GM21786 (cell line): ENCODE results near the gene HOXA9.

ENCODE experiments used
- ATAC-seq: cut with Tn5 transposase; IDR thresholded peaks from one replicate; pipeline ENCODE4 v1.9.1; 2021; ENCODE audit not compliant: unreplicated experiment

HOXA9 gene

DNA sequence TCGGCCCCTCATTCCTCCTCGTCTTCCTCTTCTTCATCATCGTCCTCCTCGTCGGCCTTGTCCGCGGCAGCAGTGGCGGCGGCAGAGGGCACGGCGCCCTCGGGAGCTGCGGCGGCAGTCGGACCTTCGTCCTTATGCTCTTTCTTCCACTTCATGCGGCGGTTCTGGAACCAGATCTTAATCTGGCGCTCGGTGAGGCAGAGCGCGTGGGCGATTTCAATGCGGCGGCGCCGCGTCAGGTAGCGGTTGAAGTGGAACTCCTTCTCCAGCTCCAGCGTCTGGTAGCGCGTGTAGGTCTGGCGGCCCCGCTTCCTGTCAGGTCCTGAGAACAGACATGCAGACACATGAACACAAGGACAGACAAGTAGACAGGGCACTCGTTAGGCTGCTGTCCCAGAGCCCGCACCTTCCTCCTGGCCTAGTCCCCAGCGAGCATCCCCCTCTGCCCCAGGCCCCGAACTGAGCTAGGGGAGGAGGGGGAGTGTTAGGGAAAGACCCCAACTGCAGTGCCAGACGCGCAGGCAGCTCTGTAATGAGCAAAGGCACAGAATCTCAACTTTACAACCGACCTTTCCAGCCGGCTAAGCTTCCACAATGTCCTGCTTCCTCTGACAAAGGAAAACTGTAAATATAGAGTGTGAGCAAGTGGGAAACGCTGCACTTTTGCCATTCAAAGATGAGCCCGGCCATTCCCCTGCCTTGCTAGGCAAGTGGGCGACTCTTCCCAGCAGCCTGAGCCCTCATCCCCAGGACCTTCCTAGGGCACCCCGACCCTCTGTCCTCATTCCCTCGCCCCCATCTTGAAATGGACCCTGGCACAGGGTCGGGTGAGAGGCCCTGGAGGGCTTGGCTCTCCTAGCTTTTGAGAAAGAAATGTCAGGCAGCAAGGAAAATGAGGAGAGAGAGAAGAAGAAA lies 10.2 kb downstream of the HOXA9 start:
- ATAC-seq = no peak

DNA sequence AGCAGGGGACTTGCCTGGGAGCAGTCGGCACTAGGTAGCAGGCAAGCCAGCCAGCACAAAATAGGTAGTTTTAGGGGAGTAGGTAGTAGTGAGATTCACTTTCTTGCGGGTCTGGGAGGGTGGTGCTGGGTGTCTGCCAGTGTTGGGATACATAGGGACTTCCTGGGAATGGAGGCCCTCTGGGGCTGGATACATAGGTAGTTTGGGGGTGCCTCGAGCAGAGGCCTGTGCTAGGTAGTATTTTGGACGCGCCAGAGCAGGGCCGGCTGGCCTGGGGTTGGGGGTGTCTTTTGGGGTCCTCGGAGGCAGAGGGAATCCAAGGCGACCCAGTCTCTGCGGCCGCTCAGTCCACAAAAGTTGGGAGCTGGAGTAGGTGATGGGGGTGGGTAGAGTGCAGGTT lies 11.0 kb downstream of the HOXA9 start:
- ATAC-seq = no peak

DNA sequence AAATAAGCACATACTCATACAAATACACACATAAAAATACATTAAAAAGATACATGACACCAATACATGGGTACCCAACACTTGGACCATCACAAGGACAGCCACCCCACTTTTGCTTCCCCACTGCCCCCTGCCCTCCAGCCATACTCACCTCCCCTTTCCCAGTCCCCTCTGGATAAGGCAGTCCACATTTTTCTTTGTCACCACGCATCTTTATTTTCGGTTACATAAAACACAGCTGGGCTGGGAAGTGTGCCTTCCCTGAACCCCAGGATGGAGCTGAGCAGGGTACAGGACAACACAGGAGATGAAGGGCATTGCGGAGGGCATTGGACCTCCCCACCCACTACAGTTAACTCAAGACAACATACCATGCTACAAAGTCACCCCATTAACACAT lies 11.8 kb downstream of the HOXA9 start:
- no peak for ATAC-seq

DNA sequence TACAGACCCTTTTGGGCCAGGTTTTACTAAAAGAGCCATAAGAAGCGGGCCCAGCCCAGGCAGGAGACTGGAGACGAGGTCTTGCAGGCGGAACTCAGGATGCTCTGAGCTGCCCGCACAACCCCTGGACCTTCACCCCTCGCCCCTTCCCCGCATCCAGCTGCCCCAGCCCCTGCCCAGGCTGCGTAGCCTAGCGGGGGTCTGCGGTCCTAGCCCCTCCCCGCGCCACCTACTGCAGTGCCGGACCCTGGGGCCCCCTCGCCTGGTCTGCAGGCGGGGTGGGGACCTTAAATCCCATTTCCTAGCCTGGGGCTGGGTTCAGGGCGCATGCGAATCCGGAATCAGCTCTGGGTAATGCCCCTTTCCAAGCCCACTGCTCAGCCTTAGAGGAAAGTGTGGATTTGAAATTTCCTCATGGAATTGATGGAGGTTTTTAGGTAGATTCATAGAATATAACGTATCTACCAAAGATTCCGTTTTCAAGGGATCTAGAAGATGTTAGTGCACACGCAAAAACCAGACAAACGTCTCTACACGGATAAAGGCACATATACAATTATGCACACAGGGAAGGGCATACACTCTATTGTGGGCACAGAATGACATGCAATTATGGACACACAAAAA lies 12.4 kb downstream of the HOXA9 start:
- ATAC-seq = no peak

DNA sequence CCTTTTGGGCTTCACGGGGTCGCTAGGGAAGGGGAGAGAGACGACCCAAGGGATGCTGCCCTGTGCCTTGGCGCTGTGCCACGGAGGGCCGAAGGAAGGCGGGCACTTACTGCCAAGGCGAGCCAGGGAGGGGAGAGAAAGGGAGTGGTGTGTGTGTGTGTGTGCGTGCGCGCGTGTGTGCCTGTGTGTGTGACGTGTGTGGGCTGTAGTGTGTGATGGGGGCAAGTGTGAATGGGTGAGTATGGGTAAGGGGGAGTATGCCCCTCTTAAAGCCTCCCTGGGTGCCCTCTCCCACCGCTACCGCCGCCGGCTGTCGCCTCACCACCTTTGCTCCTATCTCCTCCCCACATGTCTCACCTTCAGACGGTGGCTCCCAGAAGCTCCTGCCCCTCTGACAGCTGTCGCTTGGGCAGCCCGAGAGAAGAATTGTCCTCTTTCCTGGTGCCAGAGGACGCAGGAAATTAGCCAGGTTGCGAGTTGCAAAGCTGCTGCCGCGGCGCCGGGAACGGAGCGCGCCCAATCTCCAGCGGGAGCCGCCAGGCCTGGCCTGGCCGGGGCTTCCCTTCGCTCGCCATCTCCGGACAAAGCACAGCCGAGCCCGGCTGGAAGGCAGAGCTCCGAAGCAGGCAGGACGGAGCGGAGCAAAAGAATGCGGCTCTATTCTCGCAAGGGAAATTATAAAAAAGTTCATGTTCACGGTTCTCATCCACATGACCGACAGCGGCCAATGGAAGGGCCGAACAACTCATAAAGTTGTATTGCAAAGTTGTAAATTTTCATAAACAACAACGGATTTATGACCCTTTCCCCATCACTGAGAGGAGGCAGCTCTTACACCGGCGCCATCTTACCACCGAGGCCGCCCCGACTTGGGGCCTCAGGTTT lies 13.2 kb downstream of the HOXA9 start, which contains the start of gene HOXA3:
Gene HOXA3, minus strand, starts transcription at position 653 of the 885 bp plus-strand sequence. CDS start 41,943 bp downstream, outside the sequence.
- no peak for ATAC-seq

DNA sequence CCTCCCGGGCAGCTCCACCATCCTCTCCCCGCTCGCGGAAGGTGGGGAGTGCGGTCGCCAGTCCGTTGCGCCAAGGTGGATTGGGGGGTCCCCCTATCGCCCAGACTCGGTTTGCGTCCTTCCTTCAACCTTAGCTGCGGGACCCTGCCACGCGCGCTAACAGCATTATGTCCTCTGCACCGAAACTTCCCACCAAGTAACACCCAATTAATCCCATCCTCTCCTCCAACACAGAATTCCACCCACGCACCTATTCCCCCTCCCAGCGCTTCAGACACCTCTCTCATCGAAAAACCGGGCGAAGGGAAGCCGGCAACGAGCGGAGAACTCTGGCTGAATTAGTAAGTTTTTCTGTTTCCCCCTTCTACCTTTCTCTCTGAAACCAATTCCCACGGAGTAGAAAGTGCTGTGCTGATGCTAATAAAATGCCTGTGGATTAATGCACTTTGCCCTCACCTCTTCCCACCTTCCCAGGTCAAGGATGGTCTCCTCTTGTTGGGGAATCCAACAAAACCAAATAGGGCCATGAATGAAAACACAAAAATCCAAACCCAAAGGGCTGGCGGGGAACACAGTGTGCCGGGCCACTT lies 13.9 kb downstream of the HOXA9 start:
- no peak for ATAC-seq

DNA sequence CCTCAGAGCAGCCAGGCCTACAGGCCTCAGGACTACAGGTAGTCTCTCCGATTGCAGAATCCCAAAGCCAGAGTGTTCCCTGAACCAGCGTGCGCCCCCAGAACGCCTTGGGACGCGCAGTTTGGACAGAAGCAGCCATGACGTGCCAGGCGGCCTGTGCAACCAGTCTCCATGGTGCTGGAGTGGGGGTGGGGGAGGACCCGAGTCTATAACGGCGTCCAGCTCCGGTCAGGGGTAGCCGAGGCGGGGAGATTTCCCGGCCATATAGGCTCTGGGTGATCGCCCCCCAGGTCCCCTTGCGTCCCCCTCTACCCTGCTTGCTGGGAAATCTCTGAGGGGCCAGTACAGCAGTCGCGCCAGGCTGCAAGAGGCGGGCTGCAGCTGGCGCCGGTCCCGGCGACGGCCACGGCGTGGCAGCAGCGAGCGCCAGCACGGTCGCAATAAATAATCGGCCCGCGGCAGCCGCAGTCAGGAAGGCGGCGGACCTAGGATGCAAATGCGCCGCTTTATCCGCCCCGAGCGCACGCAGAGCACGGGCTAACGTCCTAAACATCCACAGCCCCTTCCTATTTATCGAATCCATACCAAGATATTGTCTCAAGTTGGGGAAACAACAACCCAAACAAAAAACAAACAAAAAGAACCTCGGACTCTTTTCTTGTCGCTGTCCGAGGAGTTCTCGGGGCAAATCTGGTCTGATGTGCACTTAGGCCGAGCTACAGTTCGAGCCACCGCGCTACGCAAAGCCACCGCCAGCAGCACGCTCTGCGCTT lies 14.6 kb downstream of the HOXA9 start:
- ATAC-seq = peak; percentile 77

DNA sequence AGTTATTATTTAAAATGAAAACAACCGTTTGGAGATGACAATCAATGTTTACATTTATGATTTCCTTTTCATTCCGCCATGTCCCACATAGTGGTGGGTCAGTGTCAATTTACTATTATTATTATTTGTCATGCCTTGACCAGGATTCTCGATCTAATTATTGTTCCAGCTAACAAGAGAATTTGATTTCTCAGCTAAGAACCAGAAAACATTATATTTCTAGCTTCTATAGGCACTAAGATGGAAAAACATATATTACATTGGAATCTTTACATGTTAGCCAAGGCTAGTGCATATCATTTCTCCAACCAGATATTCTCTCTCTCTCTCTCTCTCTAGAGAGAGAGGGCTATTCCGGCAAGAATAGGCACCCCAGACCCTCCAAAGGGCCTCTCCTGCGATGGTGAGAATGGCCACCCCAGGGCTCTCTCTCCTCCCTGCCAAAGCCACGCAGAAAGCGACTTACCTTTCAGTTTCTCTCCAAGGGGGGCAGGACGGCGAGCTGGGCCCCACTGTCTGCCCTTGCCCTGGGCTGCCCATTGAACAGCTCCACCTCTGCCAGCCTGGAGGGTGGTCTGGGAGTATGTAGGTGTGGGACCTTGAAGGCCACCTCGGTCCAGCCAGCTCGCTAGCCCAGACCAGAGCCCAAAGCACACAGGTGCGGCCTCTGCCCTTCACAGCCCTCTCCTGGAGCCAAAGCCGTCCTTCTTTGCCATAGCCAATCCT lies 15.3 kb downstream of the HOXA9 start:
- ATAC-seq = no peak

DNA sequence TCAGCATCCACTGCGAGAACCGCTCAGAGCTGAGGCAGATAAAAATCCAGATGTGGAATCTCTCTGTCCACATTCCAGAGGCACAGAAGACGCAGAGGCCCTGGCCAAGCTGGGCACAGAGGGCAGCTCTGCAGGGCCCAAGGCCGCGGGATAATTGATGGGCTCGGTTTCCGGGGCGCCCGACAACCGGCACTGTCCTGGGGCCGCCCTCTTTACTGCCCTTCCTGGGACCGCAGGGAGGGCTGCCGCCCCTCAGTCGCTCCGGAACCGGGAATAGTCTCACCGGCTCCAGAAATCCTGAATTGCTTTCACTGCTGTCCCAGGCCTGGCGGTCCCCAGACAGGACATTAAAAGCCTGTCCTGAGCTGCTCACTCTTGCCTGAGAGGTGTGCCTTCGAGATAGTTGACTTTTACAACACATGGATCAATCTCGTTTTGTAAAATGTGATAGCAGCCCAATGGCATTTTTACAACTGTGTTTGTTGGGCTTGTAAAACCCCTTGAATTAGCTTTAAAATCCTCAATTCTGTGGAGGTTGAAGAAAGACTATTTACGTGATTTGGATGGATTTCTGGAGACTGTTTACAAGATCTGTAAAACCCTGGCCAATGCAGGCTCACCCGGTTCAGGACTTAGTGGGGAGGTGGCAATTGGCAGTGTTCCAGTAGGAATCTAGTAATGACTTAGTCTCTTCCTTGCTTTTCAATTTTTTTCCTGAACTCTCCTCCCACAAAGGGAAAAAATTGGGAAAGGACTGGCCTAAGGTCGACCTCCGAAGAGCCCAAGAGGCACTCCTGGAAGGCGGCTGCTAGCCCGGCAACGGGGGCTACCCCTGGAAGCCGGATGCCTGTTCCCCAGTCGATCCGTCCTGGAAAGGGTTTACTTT lies 16.3 kb downstream of the HOXA9 start:
- no peak for ATAC-seq

DNA sequence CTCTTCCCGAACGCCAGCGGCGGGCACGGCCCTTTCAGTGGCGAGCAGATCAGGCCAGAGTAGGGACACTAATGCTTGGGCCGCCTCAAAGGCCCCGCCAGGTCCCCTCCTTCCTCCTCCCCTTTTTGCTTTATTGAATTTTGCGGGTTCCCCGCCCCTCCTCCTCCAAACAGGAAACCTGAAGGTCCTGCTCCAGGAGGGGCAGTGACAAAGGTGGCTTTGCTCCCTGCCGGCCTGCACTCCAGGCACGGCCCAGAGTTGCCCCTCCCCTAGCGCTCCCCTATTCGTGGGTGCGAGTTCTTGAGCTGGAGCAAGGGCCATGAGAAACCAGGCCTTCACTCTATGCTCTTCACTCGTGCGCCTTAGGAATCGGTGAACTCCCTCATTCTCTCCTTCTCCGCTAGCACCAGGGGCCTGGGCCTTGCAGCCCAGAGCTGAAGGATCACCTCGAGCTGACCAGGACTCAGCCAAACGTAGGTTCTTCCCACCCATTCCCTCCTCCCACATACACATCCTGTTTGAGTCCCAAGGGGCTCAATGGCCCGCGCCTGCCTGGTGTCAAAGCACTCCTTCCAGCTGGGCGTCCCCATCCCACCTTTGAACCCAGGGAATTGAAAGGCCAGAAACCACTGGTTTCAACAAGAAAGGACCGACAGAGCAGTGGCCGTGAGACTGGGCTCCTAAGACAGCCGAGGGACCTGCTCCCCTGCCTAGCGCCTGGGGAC lies 17.1 kb downstream of the HOXA9 start:
- no peak for ATAC-seq

DNA sequence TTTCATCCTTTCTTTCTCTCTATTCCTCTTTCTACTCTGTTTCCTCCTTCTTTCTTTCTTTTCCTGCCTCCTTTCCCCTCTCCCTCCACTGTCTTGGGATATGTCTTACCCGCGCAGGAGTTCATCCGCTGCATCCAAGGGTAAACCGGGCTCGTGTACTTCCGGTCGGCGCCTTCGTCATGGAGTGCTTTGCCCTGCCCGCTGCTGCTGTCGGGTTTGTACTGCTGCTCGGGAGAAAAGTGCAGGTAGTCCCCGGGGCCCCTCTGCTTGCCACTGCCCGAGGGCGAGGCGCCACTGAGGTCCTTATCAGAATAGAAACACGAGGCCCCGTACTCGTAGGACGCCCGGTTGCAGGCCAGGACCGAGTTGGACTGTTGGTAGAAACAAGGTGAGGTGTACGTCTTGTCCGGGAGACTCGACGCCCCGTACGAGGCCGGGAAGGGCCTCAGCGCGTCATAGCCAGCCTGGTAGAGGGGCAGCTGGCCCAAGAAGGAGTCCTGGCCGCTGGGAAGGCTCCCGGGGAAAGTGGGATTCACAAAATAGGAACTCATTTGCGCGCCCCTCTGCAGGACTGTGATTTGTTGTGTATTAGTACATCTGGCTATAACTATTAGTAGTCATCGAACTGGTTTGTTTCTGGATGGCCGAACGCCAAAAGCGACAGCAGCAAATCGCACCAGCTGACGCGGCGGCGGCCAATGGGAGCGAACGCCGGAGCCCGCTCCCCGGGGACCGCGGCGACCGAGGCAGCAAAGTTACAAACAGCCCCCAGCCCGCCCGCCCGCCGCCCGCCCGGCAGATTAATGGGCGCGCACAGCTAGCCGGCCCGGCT lies 17.9 kb downstream of the HOXA9 start, which contains the start of gene HOXA6:
Gene HOXA6, minus strand, starts transcription at position 576 of the 832 bp plus-strand sequence. Its CDS starts 25 bp downstream, at position 551.
- ATAC-seq = no peak

DNA sequence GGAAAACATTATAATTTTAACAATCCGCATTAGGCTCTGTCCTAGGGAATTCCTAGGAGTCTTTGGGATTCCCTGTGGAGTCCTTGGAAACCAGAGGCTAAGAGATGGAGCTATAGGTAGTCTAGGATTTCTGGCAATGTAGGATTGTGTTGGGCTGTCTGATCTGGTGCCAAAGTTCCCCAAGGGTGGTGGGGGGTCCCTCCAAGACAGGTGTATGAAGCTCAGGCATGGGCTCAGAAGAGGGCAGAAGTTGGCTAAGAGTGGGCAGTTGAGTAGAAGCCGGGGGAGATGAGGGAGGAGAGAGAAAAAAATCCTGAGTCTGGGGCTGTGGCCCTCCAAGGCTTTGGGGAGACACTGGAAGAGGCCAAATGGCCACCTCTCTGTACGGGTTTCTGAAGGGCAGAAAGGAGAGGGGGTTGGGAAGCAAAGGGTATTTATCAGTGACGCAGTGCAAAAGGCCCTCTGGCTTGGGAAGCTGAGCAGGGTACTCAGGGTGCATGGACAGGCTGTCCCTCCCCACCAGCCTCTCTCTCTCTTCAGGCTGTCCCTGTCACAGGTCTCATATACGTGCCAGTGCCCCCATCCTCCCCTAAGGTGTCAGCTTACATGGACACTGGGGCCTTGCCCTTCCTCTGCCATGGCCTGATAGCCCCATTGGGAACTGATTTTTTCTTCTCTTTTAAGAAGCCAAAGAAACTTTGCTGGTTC lies 18.7 kb downstream of the HOXA9 start:
- no peak for ATAC-seq

DNA sequence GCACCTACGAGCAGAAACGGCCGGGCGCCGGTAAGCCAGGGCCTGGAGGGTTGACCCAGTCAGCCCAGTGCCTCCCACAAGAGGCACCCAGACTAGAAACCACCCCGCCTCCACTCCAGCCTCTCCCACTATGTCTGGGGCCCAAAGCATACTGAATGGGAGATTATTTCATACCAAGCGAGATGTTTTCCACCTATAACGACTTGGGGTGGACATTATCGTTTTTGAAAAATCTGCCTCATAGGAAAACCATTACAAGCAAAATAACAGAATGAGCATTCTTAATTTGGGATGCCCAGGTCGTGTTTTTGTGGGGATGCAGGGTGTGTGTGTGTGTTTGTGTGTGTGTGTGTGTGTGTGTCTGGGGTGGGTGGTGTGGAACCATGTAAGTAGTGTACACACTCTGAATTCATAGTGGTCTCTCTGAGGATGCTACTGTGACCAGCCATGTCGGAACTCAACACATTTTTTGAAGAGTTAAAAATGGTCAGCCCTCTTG lies 19.4 kb downstream of the HOXA9 start:
- ATAC-seq = no peak

DNA sequence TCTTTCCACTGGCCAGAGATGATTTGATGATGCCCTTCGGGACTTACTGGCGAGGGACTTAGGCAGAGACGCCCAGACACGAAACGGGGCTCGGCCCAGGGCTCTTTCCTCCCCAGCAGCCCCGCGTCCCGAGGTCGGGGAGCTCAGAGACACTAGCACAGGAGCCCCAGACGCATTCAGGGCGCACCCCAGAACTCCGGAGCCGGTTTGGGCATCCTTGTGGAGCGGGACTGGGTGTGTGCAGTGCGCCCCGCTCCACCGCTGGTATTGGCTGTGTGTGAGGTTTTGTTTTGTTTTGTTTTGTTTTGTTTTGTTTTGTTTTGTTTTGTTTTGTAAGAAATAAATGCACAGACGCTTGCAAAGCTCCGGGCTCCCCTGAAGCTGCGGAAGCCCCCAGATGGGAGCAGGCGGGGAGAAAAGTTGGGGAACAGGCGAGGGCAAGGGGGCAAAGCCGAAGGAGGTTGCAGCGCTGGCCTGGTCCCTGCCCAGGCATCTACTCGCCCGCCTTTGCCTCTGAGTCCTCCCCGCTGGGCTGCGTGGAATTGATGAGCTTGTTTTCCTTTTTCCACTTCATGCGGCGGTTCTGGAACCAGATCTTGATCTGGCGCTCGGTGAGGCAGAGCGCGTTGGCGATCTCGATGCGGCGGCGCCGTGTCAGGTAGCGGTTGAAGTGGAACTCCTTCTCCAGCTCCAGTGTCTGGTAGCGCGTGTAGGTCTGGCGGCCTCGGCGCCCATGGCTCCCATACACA lies 20.0 kb downstream of the HOXA9 start:
- ATAC-seq = no peak

DNA sequence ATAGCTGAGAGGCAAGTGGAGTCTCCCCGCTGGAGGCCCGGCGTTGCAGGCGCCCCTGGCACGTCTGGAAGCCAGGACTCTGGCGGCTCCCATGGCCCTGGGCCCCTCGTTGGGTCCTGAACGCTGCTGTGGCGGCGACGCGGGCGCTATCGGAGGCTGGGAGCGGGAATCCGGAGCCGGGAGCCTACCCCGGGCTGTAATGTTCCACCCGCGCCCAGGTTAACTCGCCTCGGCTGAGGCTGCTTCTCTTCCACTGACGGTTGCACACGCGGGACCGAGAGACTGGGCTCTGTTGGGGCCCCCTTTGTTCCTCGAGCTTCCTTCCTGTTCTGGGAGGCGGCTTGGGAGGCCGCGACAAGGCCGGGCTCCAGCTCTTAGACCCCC lies 20.6 kb downstream of the HOXA9 start:
- ATAC-seq = no peak
